ENCODE results near the gene ABLIM3.

GRCh38 chr5:149130121-149130914, 11.0 kb upstream of the ABLIM3 start:
- TF ChIP-seq CTCF (IDR thresholded peaks at IDR 0.05) = no peak
- no peak for TF ChIP-seq POLR2A (IDR thresholded peaks at IDR 0.05)

Data from Peyer's patch (tissue), 4 donors.